Measurements from ENCODE around the gene BABAM2. TPM values are rescaled to one million over a fixed set of nuclear protein-coding genes. Genes with fewer than 3 reads are reported as not detected.

The BABAM2 gene
- total RNA-seq, 1 experiment from 2014 or later, result 27.1 TPM

DNA sequence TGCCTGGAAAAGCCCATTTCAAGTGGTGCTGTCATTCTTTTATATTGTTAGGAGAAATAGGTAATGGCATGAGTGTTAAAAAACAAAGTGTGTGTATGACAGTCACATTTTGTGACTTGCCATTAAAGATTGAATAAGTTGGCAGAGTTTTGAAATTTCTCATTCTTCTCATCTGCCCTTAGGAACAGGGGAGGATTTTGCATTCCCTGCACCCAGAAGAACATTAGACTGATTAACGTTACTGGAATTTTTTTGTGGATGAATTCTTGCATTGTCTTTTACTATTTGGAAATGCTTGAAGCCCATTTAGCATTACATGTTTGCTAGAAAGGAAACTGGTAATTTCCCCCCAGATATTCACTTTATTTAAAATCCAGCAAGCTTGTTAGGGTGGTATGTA, 162.2 kb downstream of the BABAM2 start:
- H3T11ph ChIP-seq (ENCODE audit: low read length), result no peak overlapping the region
- H4K91ac ChIP-seq (ENCODE audit: insufficient read length, low read depth, low read length), result no peak overlapping the region
- no peak overlapping the region for H2BK15ac ChIP-seq (ENCODE audit: low read depth, low read length)
- no CpG with 5 or more reads among the region's 1 CpG for WGBS (ENCODE audit: extremely low coverage, insufficient read length, low lambda C conversion rate)
- no peak overlapping the region for H3K4me2 ChIP-seq (ENCODE audit: insufficient read depth, insufficient read length, low read length)
- Mint-ChIP-seq H3K27ac (no peak overlapping the region), H3K36me3 (ENCODE audit: insufficient read depth in 1 of 3, low read depth in 3 of 3) (no peaks in the 10 kb centered on the region), H3K4me3 (no peak overlapping the region), H3K4me1 (peaks cover under 1 to 8% of the 10 kb centered on the region in 2 experiments), H3K9me3 (no peaks in the 10 kb centered on the region), H3K27me3 (ENCODE audit: low read depth) (no peaks in the 10 kb centered on the region)
- no peak for DNase-seq
- H2AFZ ChIP-seq (ENCODE audit: low read length), result no peak overlapping the region
- H3K9ac ChIP-seq (ENCODE audit: extremely low read depth, insufficient read length, low read length), result no peak overlapping the region
- H3K18ac ChIP-seq (ENCODE audit: insufficient read length, low read depth, low read length), result no peak overlapping the region
- H3K56ac ChIP-seq (ENCODE audit: insufficient read length, low read depth, low read length), result no peak overlapping the region
- no peak overlapping the region for H2BK120ac ChIP-seq (ENCODE audit: low read depth, low read length, poor library complexity, severe bottlenecking)
- no peak overlapping the region for H3K27ac ChIP-seq (ENCODE audit: insufficient read length, low read depth, low read length)
- no peak overlapping the region for H4K5ac ChIP-seq (ENCODE audit: insufficient read length, low read depth, low read length)
- H4K20me1 ChIP-seq (ENCODE audit: control insufficient read depth, insufficient read depth, insufficient read length), result no peaks in the 10 kb centered on the region
- H3K27me3 ChIP-seq (ENCODE audit: insufficient read depth, low read length), result no peaks in the 10 kb centered on the region
- no peaks in the 10 kb centered on the region for H3K9me3 ChIP-seq (ENCODE audit: control insufficient read depth, low read depth, low read length)
- no peak overlapping the region for H3K23ac ChIP-seq (ENCODE audit: insufficient read length, low read depth, low read length)
- no peak overlapping the region for H2BK12ac ChIP-seq (ENCODE audit: insufficient read length, low read depth, low read length)
- no peaks in the 10 kb centered on the region for H3K4me1 ChIP-seq (ENCODE audit: insufficient read depth, low read length)
- H4K8ac ChIP-seq (replicated peaks; ENCODE audit: insufficient read length, low read depth, low read length), result no peak overlapping the region
- H3K4ac ChIP-seq (ENCODE audit: low read depth, low read length), result no peak overlapping the region
- H3K79me1 ChIP-seq (ENCODE audit: insufficient read depth, low read depth, low read length, poor library complexity, severe bottlenecking), result no peaks in the 10 kb centered on the region
- no peak overlapping the region for H2BK5ac ChIP-seq (ENCODE audit: insufficient read length, low read length)
- TF ChIP-seq, protein P1, sequence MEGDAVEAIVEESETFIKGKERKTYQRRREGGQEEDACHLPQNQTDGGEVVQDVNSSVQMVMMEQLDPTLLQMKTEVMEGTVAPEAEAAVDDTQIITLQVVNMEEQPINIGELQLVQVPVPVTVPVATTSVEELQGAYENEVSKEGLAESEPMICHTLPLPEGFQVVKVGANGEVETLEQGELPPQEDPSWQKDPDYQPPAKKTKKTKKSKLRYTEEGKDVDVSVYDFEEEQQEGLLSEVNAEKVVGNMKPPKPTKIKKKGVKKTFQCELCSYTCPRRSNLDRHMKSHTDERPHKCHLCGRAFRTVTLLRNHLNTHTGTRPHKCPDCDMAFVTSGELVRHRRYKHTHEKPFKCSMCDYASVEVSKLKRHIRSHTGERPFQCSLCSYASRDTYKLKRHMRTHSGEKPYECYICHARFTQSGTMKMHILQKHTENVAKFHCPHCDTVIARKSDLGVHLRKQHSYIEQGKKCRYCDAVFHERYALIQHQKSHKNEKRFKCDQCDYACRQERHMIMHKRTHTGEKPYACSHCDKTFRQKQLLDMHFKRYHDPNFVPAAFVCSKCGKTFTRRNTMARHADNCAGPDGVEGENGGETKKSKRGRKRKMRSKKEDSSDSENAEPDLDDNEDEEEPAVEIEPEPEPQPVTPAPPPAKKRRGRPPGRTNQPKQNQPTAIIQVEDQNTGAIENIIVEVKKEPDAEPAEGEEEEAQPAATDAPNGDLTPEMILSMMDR (conservative IDR thresholded peaks at IDR 0.05), result no peak
- H3K23me2 ChIP-seq (ENCODE audit: insufficient read length, low read depth, low read length, poor library complexity, severe bottlenecking), result no peaks in the 10 kb centered on the region
- H2AK5ac ChIP-seq (ENCODE audit: insufficient read length, low read length), result no peak overlapping the region
- H3K79me2 ChIP-seq (ENCODE audit: insufficient read depth, low read length), result no peaks in the 10 kb centered on the region
- H2BK20ac ChIP-seq (ENCODE audit: low read depth, low read length, poor library complexity, severe bottlenecking), result no peak overlapping the region
- H3K14ac ChIP-seq (ENCODE audit: insufficient read depth, low read length), result no peak overlapping the region

Measured in H9 (cell line).